Vagina (tissue), 2 donors: ENCODE measurements around the gene DMD.

Source experiments
- CTCF ChIP-seq, 3 experiments: fragments of 450-650 bp in 2 of 3; fragments of 200-600 bp in 1 of 3; sonication (generic) in 1 of 3; IDR thresholded peaks; one replicate each; pipeline ENCODE4 v1.5.1; 2017 to 2019; ENCODE audit warnings: antibody characterized with exemption in 3 of 3, mild to moderate bottlenecking in 2 of 3, moderate library complexity in 2 of 3
- POLR2A ChIP-seq, 2 donors: fragments of 450-650 bp; IDR thresholded peaks; one replicate each; pipeline ENCODE4 v1.6.1; 2017; ENCODE audit warnings: antibody characterized with exemption in 2 of 2, mild to moderate bottlenecking in 2 of 2, moderate library complexity in 2 of 2
- POLR2AphosphoS5 ChIP-seq, 2 donors: sonication (generic); formaldehyde crosslinking; IDR thresholded peaks; one replicate each; pipeline ENCODE4 v1.9.0; 2017; ENCODE audit warnings: antibody characterized with exemption in 2 of 2, mild to moderate bottlenecking in 2 of 2, low read depth in 1 of 2; ENCODE audit not compliant: insufficient read depth in 1 of 2

- TF ChIP-seq CTCF (IDR thresholded peaks at IDR 0.05) (no peak), POLR2A (IDR thresholded peaks at IDR 0.05) (no peak), POLR2AphosphoS5 (IDR thresholded peaks at IDR 0.05; ENCODE audit: insufficient read depth in 1 of 2, low read depth in 1 of 2) (no peak)
Measured at GRCh38 chrX:31154946-31155345, 2056.4 kb downstream of the DMD start.
